22Rv1 (cell line): ENCODE results near the gene ANKDD1B.

ENCODE experiments used
- ZFX ChIP-seq: fragments of 450-650 bp; IDR thresholded peaks from 2 replicates; pipeline ENCODE4 v1.6.1; 2017; ENCODE audit warnings: antibody characterized with exemption, borderline replicate concordance
- TF ChIP-seq, protein P1 (sequence below): fragments of 450-650 bp; IDR thresholded peaks from 2 replicates; pipeline ENCODE4 v1.5.1; 2017; ENCODE audit warnings: mild to moderate bottlenecking

DNA sequence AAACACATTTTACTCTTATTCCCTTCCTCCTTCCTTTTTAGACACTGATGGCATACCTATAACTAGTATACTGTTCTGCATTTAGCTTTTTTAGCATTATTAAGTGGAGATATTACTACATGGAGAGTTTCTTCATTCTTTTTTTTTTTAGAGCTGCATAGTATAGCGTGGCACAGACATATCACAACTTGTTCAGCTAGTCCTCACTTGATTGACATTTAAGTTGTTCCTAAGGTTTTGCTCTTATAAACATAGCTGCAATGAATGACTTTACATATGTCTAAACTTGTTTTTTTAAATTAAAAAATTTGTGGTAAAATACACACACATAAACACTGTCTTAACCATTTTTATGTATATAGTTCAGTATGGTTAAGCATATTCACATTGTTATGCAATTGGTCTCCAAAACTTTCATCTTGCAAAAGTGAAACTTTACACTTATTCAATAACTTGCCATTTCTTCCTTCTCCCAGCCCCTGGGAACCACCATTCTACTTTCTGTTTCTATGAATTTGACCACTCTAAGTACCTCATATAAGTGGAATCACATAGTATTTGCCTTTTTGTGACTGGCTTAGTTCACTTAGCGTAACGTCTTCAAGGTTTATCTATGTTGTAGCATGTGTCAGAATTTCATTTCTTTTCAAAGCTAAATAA lies 48.7 kb downstream of the ANKDD1B start:
- TF ChIP-seq, protein P1, sequence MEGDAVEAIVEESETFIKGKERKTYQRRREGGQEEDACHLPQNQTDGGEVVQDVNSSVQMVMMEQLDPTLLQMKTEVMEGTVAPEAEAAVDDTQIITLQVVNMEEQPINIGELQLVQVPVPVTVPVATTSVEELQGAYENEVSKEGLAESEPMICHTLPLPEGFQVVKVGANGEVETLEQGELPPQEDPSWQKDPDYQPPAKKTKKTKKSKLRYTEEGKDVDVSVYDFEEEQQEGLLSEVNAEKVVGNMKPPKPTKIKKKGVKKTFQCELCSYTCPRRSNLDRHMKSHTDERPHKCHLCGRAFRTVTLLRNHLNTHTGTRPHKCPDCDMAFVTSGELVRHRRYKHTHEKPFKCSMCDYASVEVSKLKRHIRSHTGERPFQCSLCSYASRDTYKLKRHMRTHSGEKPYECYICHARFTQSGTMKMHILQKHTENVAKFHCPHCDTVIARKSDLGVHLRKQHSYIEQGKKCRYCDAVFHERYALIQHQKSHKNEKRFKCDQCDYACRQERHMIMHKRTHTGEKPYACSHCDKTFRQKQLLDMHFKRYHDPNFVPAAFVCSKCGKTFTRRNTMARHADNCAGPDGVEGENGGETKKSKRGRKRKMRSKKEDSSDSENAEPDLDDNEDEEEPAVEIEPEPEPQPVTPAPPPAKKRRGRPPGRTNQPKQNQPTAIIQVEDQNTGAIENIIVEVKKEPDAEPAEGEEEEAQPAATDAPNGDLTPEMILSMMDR, result no peak
- TF ChIP-seq ZFX, result no peak
